H1 (cell line): ENCODE results near the gene USP35. TPM values are rescaled to one million over a fixed set of nuclear protein-coding genes. Genes with fewer than 3 reads are reported as not detected.

Experiments used
- CTCF ChIA-PET: fragments of 300-600 bp; sonication (Branson Sonifier 250); formaldehyde crosslinking; loops from one replicate; lab custom pipeline; 2021; ENCODE audit not compliant: partially characterized antibody; lab: Charles Lee
- POLR2A ChIA-PET: fragments of 300-600 bp; sonication (Branson Sonifier 250); formaldehyde crosslinking; loops from one replicate; lab custom pipeline; 2021; ENCODE audit warnings: inconsistent platforms; ENCODE audit not compliant: partially characterized antibody; lab: Charles Lee
- DNase-seq, 2 experiments: peaks; one replicate each; pipeline versions ENCODE4 v3.0.0 to v3.0.0-alpha.2; 2010 to 2022; ENCODE audit warnings: low spot score in 2 of 2, low read depth in 1 of 2, mixed read lengths in 1 of 2
- FAIRE-seq: peaks from 2 replicates; lab custom pipeline; 2011; peaks lifted over from hg19 to GRCh38; lab: Jason Lieb, UNC
- H2AFZ ChIP-seq: 2 replicates; pipeline ENCODE4 v1.8.1; 2012; ENCODE audit warnings: low read length, inconsistent platforms
- H2AK5ac ChIP-seq: 2 replicates; pipeline ENCODE4 v1.6.1; 2013; ENCODE audit warnings: low read depth, low read length
- H2BK120ac ChIP-seq: replicated peaks from 2 replicates; pipeline ENCODE3; 2013; ENCODE audit warnings: low read depth, low read length, inconsistent platforms
- H2BK12ac ChIP-seq: 2 replicates; pipeline ENCODE4 v1.6.1; 2013; ENCODE audit warnings: low read depth, low read length
- H2BK15ac ChIP-seq: 2 replicates; pipeline ENCODE4 v1.6.1; 2013; ENCODE audit warnings: low read length
- H2BK20ac ChIP-seq: 2 replicates; pipeline ENCODE4 v1.6.1; 2013; ENCODE audit warnings: low read length
- H2BK5ac ChIP-seq: 2 replicates; pipeline ENCODE4 v1.6.1; 2013; ENCODE audit warnings: low read depth, low read length
- H3K14ac ChIP-seq: 2 replicates; pipeline ENCODE4 v1.6.1; 2013; ENCODE audit warnings: inconsistent platforms; ENCODE audit not compliant: insufficient read length
- H3K18ac ChIP-seq: 2 replicates; pipeline ENCODE4 v1.6.1; 2013; ENCODE audit warnings: low read length; ENCODE audit errors: extremely low read depth
- H3K23ac ChIP-seq: 2 replicates; pipeline ENCODE4 v1.6.1; 2013; ENCODE audit warnings: inconsistent platforms; ENCODE audit not compliant: insufficient read length
- H3K23me2 ChIP-seq: 2 replicates; pipeline ENCODE4 v1.6.1; 2013; ENCODE audit warnings: low read depth, low read length
- H3K27ac ChIP-seq: 2 replicates; pipeline ENCODE4 v1.6.1; 2011; ENCODE audit warnings: low read depth, low read length, inconsistent platforms
- H3K27me3 ChIP-seq, 4 experiments: replicated peaks in 1 of 4; 1 replicate in 1 of 4; 2 replicates in 3 of 4; pipeline versions ENCODE4 v1.6.1 to v1.8.1; 2011 to 2013; ENCODE audit warnings: low read length in 3 of 4, mild to moderate bottlenecking in 3 of 4, inconsistent platforms in 2 of 4, mixed read lengths in 2 of 4, moderate library complexity in 1 of 4; ENCODE audit not compliant: control insufficient read depth in 3 of 4, insufficient read depth in 3 of 4; ENCODE audit errors: extremely low read depth in 1 of 4
- H3K36me3 ChIP-seq, 4 experiments: 2 replicates each; pipeline versions ENCODE4 v1.6.1 to v1.8.1; 2011 to 2013; ENCODE audit warnings: mild to moderate bottlenecking in 4 of 4, low read length in 3 of 4, moderate library complexity in 2 of 4, control low read depth in 1 of 4, inconsistent platforms in 1 of 4; ENCODE audit not compliant: insufficient read depth in 4 of 4, control insufficient read depth in 2 of 4
- H3K4ac ChIP-seq: replicated peaks from 2 replicates; pipeline ENCODE3; 2013; ENCODE audit warnings: low read length, low read depth, mixed read lengths, inconsistent platforms; ENCODE audit not compliant: insufficient read length
- H3K4me1 ChIP-seq, 4 experiments: replicated peaks in 1 of 4; 1 replicate in 1 of 4; 2 replicates in 3 of 4; pipeline versions ENCODE4 v1.6.1 to v1.8.1; 2011 to 2013; ENCODE audit warnings: low read length in 3 of 4, inconsistent platforms in 2 of 4, mixed read lengths in 1 of 4; ENCODE audit not compliant: insufficient read depth in 4 of 4, control insufficient read depth in 3 of 4
- H3K4me2 ChIP-seq, 2 experiments: 2 replicates each; pipeline versions ENCODE4 v1.6.1 to v1.8.1; 2011 to 2013; ENCODE audit warnings: low read depth in 2 of 2, low read length in 2 of 2, control low read depth in 1 of 2, inconsistent platforms in 1 of 2, mild to moderate bottlenecking in 1 of 2; ENCODE audit not compliant: insufficient read depth in 1 of 2
- H3K4me3 ChIP-seq, 4 experiments: fragments of 200-600, 300-600 bp in 1 of 4; sonication (generic), shearing (Covaris generic), sonication (Bioruptor Twin) in 1 of 4; 2 replicates each; pipeline versions ENCODE4 v1.5.1 to v1.8.1; 2011 to 2016; ENCODE audit warnings: low read length in 4 of 4, low read depth in 3 of 4, control low read depth in 2 of 4, inconsistent platforms in 2 of 4, mild to moderate bottlenecking in 2 of 4, mixed read lengths in 1 of 4, moderate library complexity in 1 of 4; ENCODE audit not compliant: insufficient read depth in 2 of 4; ENCODE audit errors: extremely low read depth in 1 of 4
- H3K56ac ChIP-seq: replicated peaks from 2 replicates; pipeline ENCODE3; 2013; ENCODE audit warnings: low read depth, mild to moderate bottlenecking, mixed read lengths, low read length, inconsistent platforms; ENCODE audit not compliant: insufficient read length
- H3K79me1 ChIP-seq: 2 replicates; pipeline ENCODE4 v1.6.1; 2013; ENCODE audit warnings: low read depth, low read length, control low read depth
- H3K79me2 ChIP-seq, 2 experiments: 2 replicates each; pipeline versions ENCODE4 v1.6.1 to v1.8.1; 2012 to 2013; ENCODE audit warnings: low read length in 2 of 2, mild to moderate bottlenecking in 2 of 2, inconsistent platforms in 1 of 2; ENCODE audit not compliant: insufficient read depth in 2 of 2, control insufficient read depth in 1 of 2
- H3K9ac ChIP-seq, 4 experiments: replicated peaks in 1 of 4; 1 replicate in 1 of 4; 2 replicates in 3 of 4; pipeline versions ENCODE4 v1.6.1 to v1.8.1; 2011 to 2013; ENCODE audit warnings: low read depth in 3 of 4, low read length in 3 of 4, control low read depth in 2 of 4, mild to moderate bottlenecking in 2 of 4, moderate library complexity in 2 of 4, inconsistent platforms in 1 of 4; ENCODE audit errors: extremely low read depth in 1 of 4
- H3K9me3 ChIP-seq, 2 experiments: 2 replicates each; pipeline versions ENCODE4 v1.6.1 to v1.8.1; 2012 to 2013; ENCODE audit warnings: mild to moderate bottlenecking in 2 of 2, moderate library complexity in 2 of 2, control low read depth in 1 of 2, inconsistent platforms in 1 of 2, low read depth in 1 of 2, low read length in 1 of 2, mixed read lengths in 1 of 2; ENCODE audit not compliant: insufficient read depth in 2 of 2
- H4K20me1 ChIP-seq, 2 experiments: replicated peaks in 1 of 2; 2 replicates each; pipeline versions ENCODE3 to v1.8.1; 2011 to 2013; ENCODE audit warnings: inconsistent platforms in 2 of 2, low read length in 2 of 2, mild to moderate bottlenecking in 1 of 2; ENCODE audit not compliant: insufficient read depth in 2 of 2, control insufficient read depth in 1 of 2
- H4K5ac ChIP-seq: 2 replicates; pipeline ENCODE4 v1.6.1; 2013; ENCODE audit warnings: low read length, low read depth, mixed read lengths, inconsistent platforms; ENCODE audit not compliant: insufficient read length
- H4K8ac ChIP-seq: 2 replicates; pipeline ENCODE4 v1.8.0; 2013; ENCODE audit warnings: mild to moderate bottlenecking, moderate library complexity, low read length, inconsistent platforms; ENCODE audit not compliant: insufficient read depth; ENCODE audit errors: extremely low read depth
- H4K91ac ChIP-seq: replicated peaks from 2 replicates; pipeline ENCODE3; 2013; ENCODE audit warnings: low read length, mixed read lengths, inconsistent platforms; ENCODE audit not compliant: insufficient read length
- BCL11A ChIP-seq, 2 experiments: IDR thresholded peaks; one replicate each; pipeline ENCODE4 v1.6.1; 2011; ENCODE audit warnings: low read depth in 2 of 2, low read length in 2 of 2, mild to moderate bottlenecking in 2 of 2
- KDM1A ChIP-seq: fragments of 200-600, 300-600 bp; sonication (generic); IDR thresholded peaks from 2 replicates; pipeline ENCODE4 v1.7.1; 2016; ENCODE audit warnings: mild to moderate bottlenecking, low read length, borderline replicate concordance
- RFX5 ChIP-seq: IDR thresholded peaks from 2 replicates; pipeline ENCODE4 v1.6.1; 2011; ENCODE audit warnings: low read depth, low read length, improper control_type of control experiment, borderline replicate concordance
- RNF2 ChIP-seq: fragments of 200-900, 300-1000 bp; sonication (generic); IDR thresholded peaks from 2 replicates; pipeline ENCODE4 v1.7.1; 2016; ENCODE audit warnings: borderline replicate concordance, low read depth, mild to moderate bottlenecking, antibody characterized with exemption, low read length; ENCODE audit not compliant: poor library complexity, severe bottlenecking; ENCODE audit errors: missing control alignments
- SP2 ChIP-seq: IDR thresholded peaks from 2 replicates; pipeline ENCODE4 v1.6.1; 2012; ENCODE audit warnings: mild to moderate bottlenecking, low read length, inconsistent platforms
- WGBS, 2 experiments: shearing (Covaris generic) in 1 of 2; methylation state at CpG; one replicate each; pipeline versions ENCODE4 v1.1.6 to v1.1.7; 2013 to 2015; ENCODE audit warnings: low lambda C conversion rate in 2 of 2, mixed read lengths in 2 of 2, inconsistent platforms in 1 of 2, low coverage in 1 of 2, missing lambda C conversion rate in 1 of 2; ENCODE audit not compliant: insufficient replicate concordance in 2 of 2, insufficient coverage in 1 of 2, insufficient read length in 1 of 2; ENCODE audit errors: extremely low coverage in 1 of 2, missing lambda C conversion rate in 1 of 2; 5-methylcytosine and 5-hydroxymethylcytosine counted together
- polyA plus RNA-seq, 7 experiments: library from polyadenylated mRNA; depleted of rRNA in 3 of 7; stranded (reverse) in 5 of 7; unstranded in 2 of 7; fragments of >200 nt in 5 of 7; fragments of 200-250 nt in 2 of 7; gene quantifications; 1 replicate in 5 of 7; 2 replicates in 1 of 7; 4 replicates in 1 of 7; pipeline versions ENCODE4 v1.2.1 to v1.2.3, GENCODE V29; 2011 to 2013; ENCODE audit warnings: missing spikeins in 2 of 7, mixed read lengths in 2 of 7
- total RNA-seq: library from RNA; stranded (reverse); fragmentation: NEBNext Ultra II Directional; extraction: Animal tissue kit (Norgen Biotek cat#: 25700); gene quantifications from 2 replicates; pipeline ENCODE4 v1.2.1, GENCODE V29; 2021
- TF ChIP-seq, protein P1 (sequence below): IDR thresholded peaks from 2 replicates; pipeline ENCODE4 v1.6.1; 2011; ENCODE audit warnings: low read depth, mild to moderate bottlenecking, low read length; ENCODE audit not compliant: insufficient read depth

The USP35 gene
- total and polyA plus RNA-seq, 2 of the 8 experiments (the other 6 are each of a cell fraction or from before 2014, with no cell fraction given), result 4.6 to 6.8 TPM

DNA sequence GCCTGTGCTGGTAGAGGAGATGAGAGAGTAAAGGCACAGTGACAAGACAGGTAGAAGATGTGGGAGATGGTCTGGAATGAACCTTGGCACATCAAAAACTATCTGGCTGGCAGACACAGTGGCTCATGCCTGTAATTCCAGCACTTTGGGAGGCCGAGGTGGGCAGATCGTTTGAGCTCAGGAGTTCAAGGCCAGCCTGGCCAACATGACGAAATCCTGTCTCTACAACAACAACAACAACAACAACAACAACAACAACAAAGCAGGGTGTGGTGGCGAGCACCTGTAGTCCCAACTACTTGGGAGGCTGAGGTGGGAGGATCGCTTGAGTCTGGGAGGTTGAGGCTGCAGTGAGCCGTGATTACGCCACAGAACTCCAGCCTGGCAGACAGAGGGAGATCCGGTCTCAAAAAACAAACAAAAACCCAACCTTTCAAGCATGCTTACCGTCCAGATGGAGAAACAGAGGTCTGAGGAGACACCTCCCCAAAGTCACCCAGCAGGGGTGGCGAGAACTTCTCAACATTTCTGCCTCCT lies 12.0 kb upstream of the USP35 start:
- no peak overlapping the region for H3K18ac ChIP-seq
- no peak overlapping the region for H2BK12ac ChIP-seq
- H3K4me1 ChIP-seq, result peaks cover 0 to 2% (median 0%) of the 10 kb centered on the region in 4 experiments; a peak in 1 of 7 replicates
- H3K23ac ChIP-seq, result no peak overlapping the region
- H3K79me1 ChIP-seq, result no peaks in the 10 kb centered on the region
- POLR2A ChIA-PET, result no interaction called here
- WGBS, 2 experiments, result 90% methylated on average over 10 of the region's 10 CpGs; no CpG with 5 or more reads in 1 of the 2 experiments
- H2AK5ac ChIP-seq, result no peak overlapping the region
- no peaks in the 10 kb centered on the region for H3K79me2 ChIP-seq
- H4K91ac ChIP-seq, result no peak overlapping the region
- CTCF ChIA-PET, result interaction anchor here (0.6 to 1.1 kb wide), 2 partner anchors 24 to 1167 kb away, joined by 3 read pairs; no protein-coding TSS in a partner anchor
- no peaks in the 10 kb centered on the region for H3K36me3 ChIP-seq
- no peak overlapping the region for H4K8ac ChIP-seq
- no peak overlapping the region for H3K4ac ChIP-seq
- H4K5ac ChIP-seq, result no peak overlapping the region
- H2AFZ ChIP-seq, result no peak overlapping the region
- no peak overlapping the region for H3K9ac ChIP-seq
- no peak overlapping the region for H2BK120ac ChIP-seq
- H3K9me3 ChIP-seq, result no peaks in the 10 kb centered on the region
- no peak overlapping the region for H2BK5ac ChIP-seq
- 0 out of 2 replicates have a peak, but pooled peaks cover 2% of the 10 kb centered on the region for H3K23me2 ChIP-seq
- no peaks in the 10 kb centered on the region for H3K27me3 ChIP-seq
- no peak overlapping the region for H3K27ac ChIP-seq
- H4K20me1 ChIP-seq, result no peaks in the 10 kb centered on the region
- FAIRE-seq (no peak), DNase-seq (no peak)
- no peak overlapping the region for H3K56ac ChIP-seq
- no peak overlapping the region for H2BK20ac ChIP-seq
- no peak overlapping the region for H3K4me2 ChIP-seq
- H3K4me3 ChIP-seq, result no peak overlapping the region
- no peak overlapping the region for H3K14ac ChIP-seq
- H2BK15ac ChIP-seq, result no peak overlapping the region
- TF ChIP-seq, protein P1, sequence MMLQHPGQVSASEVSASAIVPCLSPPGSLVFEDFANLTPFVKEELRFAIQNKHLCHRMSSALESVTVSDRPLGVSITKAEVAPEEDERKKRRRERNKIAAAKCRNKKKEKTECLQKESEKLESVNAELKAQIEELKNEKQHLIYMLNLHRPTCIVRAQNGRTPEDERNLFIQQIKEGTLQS, result no peak
- no peak for TF ChIP-seq RNF2
- TF ChIP-seq RFX5, result no peak
- no peak for TF ChIP-seq BCL11A (IDR thresholded peaks at IDR 0.05; ENCODE audit: low read depth in 2 of 2, low read length in 2 of 2)
- no peak for TF ChIP-seq SP2
- no peak for TF ChIP-seq KDM1A
